ENCODE data around the gene NDUFS8. TPM values are rescaled to one million over a fixed set of nuclear protein-coding genes. Genes with fewer than 3 reads are reported as not detected.

The NDUFS8 gene
- total RNA-seq, 1 experiment from 2014 or later = 576 TPM

DNA sequence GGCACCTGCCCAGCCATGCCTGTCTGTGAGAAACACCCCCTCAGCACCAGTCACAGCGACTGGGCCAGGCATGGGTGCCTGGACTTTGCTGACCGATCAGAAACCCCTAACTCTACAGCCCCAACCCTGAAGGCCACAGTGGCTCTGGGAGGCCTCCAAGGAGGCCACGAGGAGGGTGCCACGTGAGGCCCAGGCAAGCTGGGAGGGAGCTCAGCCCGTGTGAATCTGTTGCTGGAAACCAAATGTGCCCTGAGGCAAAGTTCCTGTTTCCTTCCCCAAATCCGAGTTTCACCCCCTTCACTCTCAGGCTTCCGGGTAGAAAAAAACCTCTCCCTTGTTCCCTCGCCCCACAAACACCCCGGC, 27.9 kb upstream of the NDUFS8 start:
- peak overlapping the region; percentile 83; the same call in 1 of the 2 replicates for H3K4me3 ChIP-seq (ENCODE audit: low read length)
- no peak overlapping the region for H3K27ac ChIP-seq (ENCODE audit: low read length)
- intact Hi-C loops (cut with micrococcal nuclease) = no loop called here
- H3K9me2 ChIP-seq (replicated peaks; ENCODE audit: low read length) = no peaks in the 10 kb centered on the region
- H3K4me1 ChIP-seq (ENCODE audit: insufficient read depth, low read length) = peaks cover 13% of the 10 kb centered on the region; the same call in 1 of the 2 replicates
- H3K9ac ChIP-seq (ENCODE audit: low read length) = no peak overlapping the region
- no peaks in the 10 kb centered on the region for H3K36me3 ChIP-seq (ENCODE audit: low read depth, low read length)
- no peak for ATAC-seq
- TF ChIP-seq EZH2 (IDR thresholded peaks at IDR 0.05; ENCODE audit: low read length, unreplicated experiment) = no peak
- no peak for TF ChIP-seq EZH2phosphoT487 (IDR thresholded peaks at IDR 0.05; ENCODE audit: borderline replicate concordance, low read length)
- TF ChIP-seq, protein P1, sequence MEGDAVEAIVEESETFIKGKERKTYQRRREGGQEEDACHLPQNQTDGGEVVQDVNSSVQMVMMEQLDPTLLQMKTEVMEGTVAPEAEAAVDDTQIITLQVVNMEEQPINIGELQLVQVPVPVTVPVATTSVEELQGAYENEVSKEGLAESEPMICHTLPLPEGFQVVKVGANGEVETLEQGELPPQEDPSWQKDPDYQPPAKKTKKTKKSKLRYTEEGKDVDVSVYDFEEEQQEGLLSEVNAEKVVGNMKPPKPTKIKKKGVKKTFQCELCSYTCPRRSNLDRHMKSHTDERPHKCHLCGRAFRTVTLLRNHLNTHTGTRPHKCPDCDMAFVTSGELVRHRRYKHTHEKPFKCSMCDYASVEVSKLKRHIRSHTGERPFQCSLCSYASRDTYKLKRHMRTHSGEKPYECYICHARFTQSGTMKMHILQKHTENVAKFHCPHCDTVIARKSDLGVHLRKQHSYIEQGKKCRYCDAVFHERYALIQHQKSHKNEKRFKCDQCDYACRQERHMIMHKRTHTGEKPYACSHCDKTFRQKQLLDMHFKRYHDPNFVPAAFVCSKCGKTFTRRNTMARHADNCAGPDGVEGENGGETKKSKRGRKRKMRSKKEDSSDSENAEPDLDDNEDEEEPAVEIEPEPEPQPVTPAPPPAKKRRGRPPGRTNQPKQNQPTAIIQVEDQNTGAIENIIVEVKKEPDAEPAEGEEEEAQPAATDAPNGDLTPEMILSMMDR (conservative IDR thresholded peaks at IDR 0.05; ENCODE audit: low read depth, low read length) = no peak
- no peaks in the 10 kb centered on the region for H3F3A ChIP-seq (ENCODE audit: low read length, unreplicated experiment)
- no peaks in the 10 kb centered on the region for H3K27me3 ChIP-seq (ENCODE audit: low read length)
- H3K79me2 ChIP-seq (ENCODE audit: low read length) = no peaks in the 10 kb centered on the region
- peak overlapping the region; percentile 99 for H3K4me2 ChIP-seq (ENCODE audit: low read length)
- no peak for DNase-seq
- H2AFZ ChIP-seq (ENCODE audit: low read length) = peak overlapping the region; percentile 19; the same call in 1 of the 2 replicates
- ChIA-PET CTCF (no interaction called here), POLR2A (ENCODE audit: unreplicated experiment) (no interaction called here)
- BruUV-seq (replicated peaks) = no TSS peak
- no peaks in the 10 kb centered on the region for H3K9me3 ChIP-seq (ENCODE audit: low read length)
- H4K20me1 ChIP-seq (ENCODE audit: low read length) = no peaks in the 10 kb centered on the region

DNA sequence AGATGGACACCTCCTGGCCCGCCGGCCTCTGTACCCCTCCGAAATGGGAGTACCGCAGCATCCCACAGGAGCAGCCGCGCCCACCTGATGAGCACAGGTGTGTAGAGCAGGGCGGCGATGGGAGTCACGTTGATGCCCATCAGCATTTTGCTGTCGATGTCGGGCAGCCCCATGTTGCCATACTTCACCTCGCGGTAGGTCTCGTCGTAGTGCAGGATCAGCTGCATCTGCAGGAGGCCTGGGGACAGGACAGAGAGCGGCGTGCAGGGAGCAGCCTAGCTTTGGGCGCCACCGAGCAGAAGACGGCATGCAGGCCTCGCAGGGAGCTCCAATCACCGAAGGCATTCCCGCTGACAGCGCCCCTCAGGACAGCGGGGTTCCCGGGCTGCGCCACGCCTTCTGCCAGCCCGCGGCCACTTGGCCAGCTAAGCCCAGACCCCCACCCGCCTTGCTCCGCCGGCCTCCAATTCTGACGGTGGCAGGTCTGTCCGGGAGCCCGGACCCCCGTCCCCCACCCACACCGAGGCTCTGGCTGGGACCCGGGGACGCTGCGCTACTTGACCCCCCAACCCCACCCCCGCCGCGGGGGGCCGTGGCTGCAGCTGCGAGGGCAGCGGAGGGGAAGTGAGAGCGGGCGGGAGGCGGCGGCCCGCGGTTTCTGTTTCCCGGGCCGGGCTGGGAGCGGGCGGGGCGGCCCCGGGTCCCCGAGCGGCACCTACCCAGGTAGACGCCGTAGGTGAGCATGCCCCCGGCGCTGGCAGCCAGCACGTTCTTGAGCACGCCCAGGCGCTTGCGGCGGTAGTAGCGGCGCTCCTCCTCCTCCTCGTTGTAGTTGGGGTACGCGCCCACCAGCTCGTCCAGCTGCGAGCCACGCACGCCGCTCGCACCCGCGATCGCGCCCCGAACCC, 27.3 kb upstream of the NDUFS8 start:
- CTCF ChIA-PET = no interaction called here
- H3K27ac ChIP-seq (ENCODE audit: low read length) = no peak overlapping the region
- peak overlapping the region; percentile 85 for H2AFZ ChIP-seq (ENCODE audit: low read length)
- peak overlapping the region; percentile 99 for H3K4me2 ChIP-seq (ENCODE audit: low read length)
- H3K36me3 ChIP-seq (ENCODE audit: low read depth, low read length) = no peaks in the 10 kb centered on the region
- no peaks in the 10 kb centered on the region for H4K20me1 ChIP-seq (ENCODE audit: low read length)
- H3K9ac ChIP-seq (ENCODE audit: low read length) = peak overlapping the region; percentile 65
- no peaks in the 10 kb centered on the region for H3K9me3 ChIP-seq (ENCODE audit: low read length)
- TF ChIP-seq EZH2 (IDR thresholded peaks at IDR 0.05; ENCODE audit: low read length, unreplicated experiment) (no peak), EZH2phosphoT487 (IDR thresholded peaks at IDR 0.05; ENCODE audit: borderline replicate concordance, low read length) (no peak)
- TF ChIP-seq, protein P1 (conservative IDR thresholded peaks at IDR 0.05; ENCODE audit: low read depth, low read length) = no peak
- POLR2A ChIA-PET (ENCODE audit: unreplicated experiment) = no interaction called here
- ATAC-seq (peak; percentile 69), DNase-seq (peak; percentile 48)
- no TSS peak for BruUV-seq (replicated peaks)
- peaks cover 13% of the 10 kb centered on the region; the same call in 1 of the 2 replicates for H3K4me1 ChIP-seq (ENCODE audit: insufficient read depth, low read length)
- H3K4me3 ChIP-seq (ENCODE audit: low read length) = peak overlapping the region; percentile 83
- no peaks in the 10 kb centered on the region for H3K27me3 ChIP-seq (ENCODE audit: low read length)
- H3K9me2 ChIP-seq (replicated peaks; ENCODE audit: low read length) = no peaks in the 10 kb centered on the region
- intact Hi-C loops (cut with micrococcal nuclease) = no loop called here
- no peaks in the 10 kb centered on the region for H3K79me2 ChIP-seq (ENCODE audit: low read length)
- H3F3A ChIP-seq (ENCODE audit: low read length, unreplicated experiment) = no peaks in the 10 kb centered on the region

All from PC-3 (cell line).